ENCODE data around the gene CIROP.

CIROP gene

GRCh38 chr14:23123419-23123818 lies 18.6 kb upstream of the CIROP start:
- ATAC-seq, result no peak
- TF ChIP-seq ZC3H10 (CRISPR knock-in tag; IDR thresholded peaks at IDR 0.05) (no peak), RARB (CRISPR knock-in tag; IDR thresholded peaks at IDR 0.05) (no peak)

- no peak for TF ChIP-seq TCF4 (CRISPR knock-in tag; IDR thresholded peaks at IDR 0.05; ENCODE audit: borderline replicate concordance)
- no peak for TF ChIP-seq ZFP30 (CRISPR knock-in tag; IDR thresholded peaks at IDR 0.05)
- ATAC-seq, result no peak
Observed at GRCh38 chr14:23122086-23122485, 17.3 kb upstream of the CIROP start.

- peak; percentile 23; the same call in 2 of the 3 replicates for ATAC-seq
- TF ChIP-seq PATZ1 (CRISPR knock-in tag; IDR thresholded peaks at IDR 0.05; ENCODE audit: borderline replicate concordance) (no peak), ISL1 (CRISPR knock-in tag; IDR thresholded peaks at IDR 0.05) (no peak), OSR1 (CRISPR knock-in tag; IDR thresholded peaks at IDR 0.05) (no peak)
Observed at GRCh38 chr14:23121361-23121771, 16.6 kb upstream of the CIROP start.

DNA sequence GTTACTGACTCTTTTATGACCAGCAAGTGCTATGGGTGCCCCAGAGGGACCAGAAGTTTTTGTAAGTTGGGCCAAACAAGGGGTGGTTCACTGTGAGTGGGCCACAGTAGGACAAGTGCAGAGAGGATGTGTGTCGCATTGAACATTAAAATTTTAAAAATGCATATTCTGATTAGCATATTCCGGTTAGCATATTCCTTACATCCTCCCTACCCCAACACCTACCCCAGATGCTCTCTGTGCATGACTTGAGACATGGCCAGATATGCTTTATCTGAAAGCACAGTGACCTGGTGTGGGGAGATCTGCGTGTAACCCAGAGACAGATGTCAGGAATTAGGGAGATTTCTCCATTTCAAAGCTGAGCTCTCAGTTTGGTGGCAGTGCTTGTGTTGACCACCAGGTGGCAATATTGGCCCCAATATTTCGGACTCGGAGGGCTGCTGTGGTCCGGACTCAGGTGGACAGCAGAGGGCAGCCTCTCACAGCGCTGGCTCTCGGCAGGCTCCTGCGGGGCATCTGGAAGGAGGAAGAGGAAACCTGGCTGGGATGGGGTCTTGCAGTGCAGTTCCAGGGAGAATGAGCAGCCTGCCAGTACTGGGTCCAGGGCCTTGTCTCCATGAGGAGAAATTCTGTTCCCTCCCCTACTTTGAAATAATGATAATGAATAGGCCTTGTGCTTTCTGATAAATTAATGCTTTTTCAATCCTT lies 15.9 kb upstream of the CIROP start:
- no peak for TF ChIP-seq ZC3H10 (CRISPR knock-in tag; IDR thresholded peaks at IDR 0.05)
- no peak for TF ChIP-seq ARNTL (CRISPR knock-in tag; IDR thresholded peaks at IDR 0.05; ENCODE audit: borderline replicate concordance, low read depth)
- no peak for TF ChIP-seq ZNF70 (CRISPR knock-in tag; IDR thresholded peaks at IDR 0.05)
- TF ChIP-seq, protein P1, sequence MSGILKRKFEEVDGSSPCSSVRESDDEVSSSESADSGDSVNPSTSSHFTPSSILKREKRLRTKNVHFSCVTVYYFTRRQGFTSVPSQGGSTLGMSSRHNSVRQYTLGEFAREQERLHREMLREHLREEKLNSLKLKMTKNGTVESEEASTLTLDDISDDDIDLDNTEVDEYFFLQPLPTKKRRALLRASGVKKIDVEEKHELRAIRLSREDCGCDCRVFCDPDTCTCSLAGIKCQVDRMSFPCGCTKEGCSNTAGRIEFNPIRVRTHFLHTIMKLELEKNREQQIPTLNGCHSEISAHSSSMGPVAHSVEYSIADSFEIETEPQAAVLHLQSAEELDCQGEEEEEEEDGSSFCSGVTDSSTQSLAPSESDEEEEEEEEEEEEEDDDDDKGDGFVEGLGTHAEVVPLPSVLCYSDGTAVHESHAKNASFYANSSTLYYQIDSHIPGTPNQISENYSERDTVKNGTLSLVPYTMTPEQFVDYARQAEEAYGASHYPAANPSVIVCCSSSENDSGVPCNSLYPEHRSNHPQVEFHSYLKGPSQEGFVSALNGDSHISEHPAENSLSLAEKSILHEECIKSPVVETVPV (CRISPR knock-in tag; IDR thresholded peaks at IDR 0.05), result no peak
- no peak for TF ChIP-seq TSHZ2 (CRISPR knock-in tag; IDR thresholded peaks at IDR 0.05)
- TF ChIP-seq PPARA (CRISPR knock-in tag; IDR thresholded peaks at IDR 0.05; ENCODE audit: borderline replicate concordance), result no peak
- TF ChIP-seq RARB (CRISPR knock-in tag; IDR thresholded peaks at IDR 0.05), result no peak
- no peak for TF ChIP-seq SNAI2 (CRISPR knock-in tag; IDR thresholded peaks at IDR 0.05)
- TF ChIP-seq, protein P2, sequence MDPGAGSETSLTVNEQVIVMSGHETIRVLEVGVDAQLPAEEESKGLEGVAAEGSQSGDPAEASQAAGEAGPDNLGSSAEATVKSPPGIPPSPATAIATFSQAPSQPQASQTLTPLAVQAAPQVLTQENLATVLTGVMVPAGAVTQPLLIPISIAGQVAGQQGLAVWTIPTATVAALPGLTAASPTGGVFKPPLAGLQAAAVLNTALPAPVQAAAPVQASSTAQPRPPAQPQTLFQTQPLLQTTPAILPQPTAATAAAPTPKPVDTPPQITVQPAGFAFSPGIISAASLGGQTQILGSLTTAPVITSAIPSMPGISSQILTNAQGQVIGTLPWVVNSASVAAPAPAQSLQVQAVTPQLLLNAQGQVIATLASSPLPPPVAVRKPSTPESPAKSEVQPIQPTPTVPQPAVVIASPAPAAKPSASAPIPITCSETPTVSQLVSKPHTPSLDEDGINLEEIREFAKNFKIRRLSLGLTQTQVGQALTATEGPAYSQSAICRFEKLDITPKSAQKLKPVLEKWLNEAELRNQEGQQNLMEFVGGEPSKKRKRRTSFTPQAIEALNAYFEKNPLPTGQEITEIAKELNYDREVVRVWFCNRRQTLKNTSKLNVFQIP (CRISPR knock-in tag; IDR thresholded peaks at IDR 0.05; ENCODE audit: borderline replicate concordance, low read depth), result no peak
- no peak for TF ChIP-seq ZNF8 (CRISPR knock-in tag; IDR thresholded peaks at IDR 0.05)
- no peak for TF ChIP-seq PATZ1 (CRISPR knock-in tag; IDR thresholded peaks at IDR 0.05; ENCODE audit: borderline replicate concordance)
- no peak for TF ChIP-seq ESRRG (CRISPR knock-in tag; IDR thresholded peaks at IDR 0.05)
- no peak for TF ChIP-seq GLIS3 (CRISPR knock-in tag; IDR thresholded peaks at IDR 0.05)
- no peak for TF ChIP-seq OSR1 (CRISPR knock-in tag; IDR thresholded peaks at IDR 0.05)
- TF ChIP-seq ZFP3 (CRISPR knock-in tag; IDR thresholded peaks at IDR 0.05), result no peak
- no peak for TF ChIP-seq ZNF565 (CRISPR knock-in tag; conservative IDR thresholded peaks at IDR 0.05; ENCODE audit: low read depth)
- no peak; the same call in 1 of the 2 replicates for TF ChIP-seq TCF4 (CRISPR knock-in tag; IDR thresholded peaks at IDR 0.05; ENCODE audit: borderline replicate concordance)
- no peak for TF ChIP-seq TOX (CRISPR knock-in tag; IDR thresholded peaks at IDR 0.05; ENCODE audit: borderline replicate concordance)
- no peak for TF ChIP-seq ZFP30 (CRISPR knock-in tag; IDR thresholded peaks at IDR 0.05)
- ATAC-seq, result peak; percentile 96
